Kidney capillary endothelial cell (primary cell): ENCODE results near the gene PATJ.
"Not testable (repeated sequence)": the region's sequence is repeated elsewhere in the genome, so short reads cannot be mapped to it uniquely, and the experiment has no call there.

Source experiments
- DNase-seq: peaks from one replicate; pipeline ENCODE4 v3.0.0-alpha.2; 2018; ENCODE audit warnings: low spot score

The PATJ gene

DNA sequence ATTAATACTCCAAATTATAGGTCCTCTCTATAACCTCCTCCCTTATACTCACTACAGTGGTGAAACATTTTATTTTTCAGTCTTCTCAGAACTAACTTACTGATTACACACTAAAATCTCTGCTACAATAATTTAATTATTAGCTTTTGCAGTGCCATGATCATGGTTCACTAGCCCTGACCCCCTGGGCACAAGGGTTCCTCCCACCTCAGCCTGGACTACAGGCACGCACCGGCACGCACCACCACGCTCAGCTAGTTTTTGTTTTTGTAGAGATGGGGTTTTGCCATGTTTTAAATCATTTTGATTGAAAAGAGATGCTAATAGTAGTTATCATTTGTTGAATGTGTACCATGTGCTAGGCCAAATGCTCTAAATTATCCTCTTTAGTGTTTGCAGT is 6.3 kb downstream of the PATJ start:
- no peak for DNase-seq

DNA sequence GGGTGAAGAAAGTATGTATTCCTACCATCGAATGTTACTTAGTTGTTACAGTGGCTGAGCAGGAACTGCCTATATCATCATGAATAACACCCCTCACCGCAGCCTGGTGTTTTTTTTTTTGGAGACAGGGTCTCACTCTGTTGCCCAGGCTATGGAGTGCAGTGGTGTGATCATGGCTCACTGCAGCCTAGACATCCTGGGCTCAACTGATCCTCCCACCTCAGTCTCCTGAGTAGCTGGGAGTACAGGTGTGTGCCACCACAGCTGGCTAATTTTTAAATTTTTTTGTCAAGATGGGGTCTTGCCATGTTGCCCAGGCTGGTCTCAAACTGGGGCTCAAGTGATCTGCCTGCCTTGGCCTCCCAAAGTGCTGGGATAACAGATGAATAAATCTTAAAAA is 7.3 kb downstream of the PATJ start:
- DNase-seq, result no peak

DNA sequence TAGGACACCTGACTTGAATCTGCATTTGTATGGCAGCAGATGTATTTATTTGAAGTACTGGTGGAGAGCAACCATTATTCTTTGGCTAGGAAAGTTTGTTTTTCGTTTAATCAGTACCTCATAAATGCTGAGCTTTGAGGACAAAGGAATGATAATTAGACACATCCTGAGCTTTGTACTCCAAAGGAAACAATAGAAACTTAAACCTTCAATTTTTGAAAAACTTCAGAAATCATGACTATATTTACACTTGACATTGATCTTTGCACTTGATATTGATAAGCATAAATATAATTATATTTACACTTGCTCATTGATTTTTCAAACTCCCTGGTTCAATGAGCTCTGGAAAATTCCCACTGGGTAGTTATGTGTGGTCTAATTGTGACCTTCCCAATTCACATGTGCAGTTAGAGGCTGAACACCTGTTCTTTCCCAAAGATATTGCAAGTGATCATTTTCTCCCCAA is 10.7 kb downstream of the PATJ start:
- DNase-seq, result no peak

DNA sequence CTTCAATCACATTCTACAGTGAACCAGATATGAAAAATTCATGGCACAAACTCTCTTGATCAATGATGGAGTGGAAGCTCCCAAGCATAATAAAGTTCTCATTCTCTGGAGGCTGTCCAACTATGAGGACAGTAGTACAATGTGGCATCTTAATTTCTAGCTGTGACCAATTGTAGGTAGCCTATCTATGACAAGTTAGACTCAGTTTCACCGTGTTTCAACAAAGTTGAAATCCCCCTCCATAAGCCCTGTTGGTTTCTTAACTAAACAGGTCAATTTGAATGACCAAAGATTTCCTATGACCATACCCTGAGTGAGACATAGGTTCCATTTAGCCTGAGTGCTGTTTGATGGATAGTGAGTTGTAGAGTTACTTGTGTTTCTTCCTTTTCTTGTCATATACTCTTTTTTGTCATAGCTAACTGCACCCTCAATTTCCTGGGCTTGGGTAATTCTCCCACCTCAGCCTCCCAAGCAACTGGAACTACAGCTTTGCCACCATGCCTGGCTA is 11.8 kb downstream of the PATJ start:
- no peak for DNase-seq

DNA sequence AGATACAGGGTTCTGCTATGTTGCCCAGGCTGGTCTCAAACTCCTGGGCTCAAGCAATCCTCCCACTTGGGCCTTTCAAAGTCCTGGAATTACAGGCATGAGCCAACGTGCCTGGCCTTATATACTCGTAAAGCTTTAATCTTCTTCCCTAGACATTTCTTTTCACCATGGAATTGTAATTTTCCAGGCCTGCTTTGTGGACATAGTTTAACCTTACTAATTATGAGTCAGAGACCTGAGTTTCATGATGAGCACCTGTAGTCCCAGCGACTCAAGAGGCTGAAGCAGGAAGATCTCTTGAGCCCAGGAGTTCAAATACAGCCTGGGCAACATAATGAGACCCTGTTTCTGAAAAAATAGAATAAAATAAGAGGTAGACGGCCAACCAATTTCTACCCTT is 12.3 kb downstream of the PATJ start:
- no peak for DNase-seq

DNA sequence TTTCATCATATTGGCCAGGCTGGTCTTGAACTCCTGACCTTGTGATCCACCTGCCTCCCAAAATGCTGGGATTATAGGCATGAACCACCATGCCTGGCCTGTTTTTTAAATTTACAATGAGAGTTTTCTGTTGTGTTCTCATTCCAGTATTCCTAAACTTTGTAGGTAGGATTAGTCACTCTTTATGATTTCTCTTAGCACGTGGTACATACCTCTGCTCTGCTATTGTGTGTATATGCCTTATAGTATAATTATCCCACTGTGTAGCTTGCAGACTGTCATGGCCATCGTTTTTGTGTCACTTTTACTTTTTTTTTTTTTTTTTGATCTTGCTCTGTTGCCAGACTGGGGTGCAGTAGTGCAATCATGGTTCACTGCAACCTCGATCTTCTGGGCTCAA is 14.5 kb downstream of the PATJ start:
- no peak for DNase-seq

DNA sequence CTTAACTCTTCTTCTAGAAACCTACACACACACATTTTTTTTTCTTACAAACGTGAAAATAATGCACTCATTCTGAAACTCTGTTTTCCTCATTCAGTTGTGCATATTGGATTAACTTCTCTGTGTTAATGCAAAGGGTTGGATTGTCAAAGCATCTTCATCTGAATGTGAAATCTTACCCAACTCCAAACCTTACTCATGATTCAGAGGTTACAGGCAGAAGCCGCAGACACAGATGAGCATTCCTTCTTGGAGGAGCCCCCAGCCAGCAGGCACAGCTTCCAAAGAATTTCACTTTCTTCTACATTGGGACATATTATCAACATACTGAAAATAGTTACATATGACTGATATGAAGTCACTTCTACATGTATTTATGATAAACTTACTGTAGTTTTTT is 15.7 kb downstream of the PATJ start:
- no peak for DNase-seq

DNA sequence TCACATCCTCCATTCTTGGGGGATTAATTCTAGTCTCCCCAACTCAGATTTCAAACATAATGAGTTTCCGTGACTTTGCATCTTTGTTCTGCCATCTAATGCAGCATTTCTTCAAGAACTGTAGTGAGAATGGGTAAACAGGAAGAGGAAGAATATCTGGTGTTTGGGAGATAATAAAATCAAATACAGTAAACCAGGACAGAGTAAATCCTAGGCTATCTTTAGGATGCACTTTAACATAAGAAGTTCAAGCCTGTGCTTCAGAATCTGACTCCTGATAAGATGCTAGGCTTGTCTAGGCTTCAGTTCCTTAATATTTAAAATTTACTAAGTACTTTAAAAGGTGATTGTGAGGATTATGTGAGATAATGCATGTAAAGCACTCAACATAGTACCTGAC is 27.9 kb downstream of the PATJ start:
- DNase-seq, result no peak

DNA sequence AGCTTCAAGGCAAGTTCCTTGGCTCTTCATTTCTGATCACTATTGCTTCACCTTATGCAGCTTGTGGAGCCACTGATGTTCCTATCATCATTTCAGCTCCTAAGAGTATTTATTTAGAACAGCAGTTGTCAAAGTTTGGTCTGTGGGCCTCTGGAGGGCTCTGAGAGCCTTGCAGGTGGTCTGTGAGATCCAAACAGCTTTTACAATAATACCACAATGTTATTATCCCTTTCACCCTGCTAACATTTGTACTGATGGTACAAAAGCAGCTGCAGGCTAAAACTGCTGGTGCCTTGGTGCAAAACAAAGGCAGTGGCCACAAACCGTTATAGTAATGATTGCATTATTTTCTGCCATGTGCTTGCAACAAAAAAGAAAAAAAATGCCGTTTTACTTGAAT is 33.8 kb downstream of the PATJ start:
- DNase-seq, result no peak

DNA sequence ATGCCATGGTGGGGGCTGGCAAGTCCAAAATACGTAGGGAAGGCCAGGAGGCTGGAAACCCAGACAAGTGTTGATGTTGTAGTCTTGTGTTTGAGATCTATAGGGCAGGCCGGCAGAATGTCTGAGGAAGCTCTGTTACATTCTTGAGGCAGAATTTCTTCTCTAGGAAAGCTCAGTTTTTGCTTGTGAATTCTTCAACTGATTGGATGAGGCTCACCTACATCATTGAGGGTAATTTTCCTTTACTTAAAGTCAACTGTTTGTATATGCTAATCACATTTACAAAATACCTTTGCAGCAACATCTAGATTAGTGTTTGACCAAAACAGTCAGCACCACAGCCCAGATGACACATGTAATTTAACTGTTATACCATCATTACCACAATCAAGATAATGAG is 37.0 kb downstream of the PATJ start:
- DNase-seq, result no peak

DNA sequence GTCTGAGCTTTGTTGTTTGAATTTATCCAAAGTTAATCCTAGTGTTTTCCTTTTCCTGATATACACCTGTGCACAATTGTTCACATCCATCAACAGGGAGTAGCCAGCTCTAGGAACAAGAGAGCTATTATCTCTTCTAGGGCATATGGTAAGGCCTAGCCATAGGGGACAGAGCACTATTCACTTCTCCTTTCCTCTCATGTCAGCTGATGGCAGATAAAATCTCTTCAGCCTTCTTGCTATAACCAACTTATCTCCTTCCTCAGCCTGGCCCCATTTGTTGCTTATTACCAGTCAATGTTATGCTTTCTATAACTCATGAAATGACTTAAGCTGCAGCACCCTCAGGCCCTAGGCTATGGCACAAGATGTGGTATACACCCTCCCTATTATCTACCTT is 38.9 kb downstream of the PATJ start:
- no peak for DNase-seq

DNA sequence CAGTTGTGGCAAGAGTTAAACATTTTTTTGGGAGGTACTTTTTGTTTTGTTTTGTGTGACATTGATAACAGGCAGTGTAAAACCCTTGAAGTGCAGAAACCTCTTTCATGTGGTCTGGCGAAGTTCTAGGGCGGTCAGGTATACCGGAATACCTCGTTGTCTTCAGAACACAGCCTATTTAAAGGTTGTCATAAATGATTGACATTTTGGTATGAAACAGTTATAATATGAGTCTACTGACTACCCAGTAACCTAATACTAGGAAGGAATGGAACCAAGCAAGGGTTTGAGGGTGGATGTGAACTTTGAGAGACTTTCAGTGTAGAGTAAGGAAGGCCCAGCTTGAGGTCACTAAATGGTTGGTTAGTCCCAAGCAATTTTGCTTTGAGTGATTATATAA is 40.5 kb downstream of the PATJ start:
- no peak for DNase-seq

DNA sequence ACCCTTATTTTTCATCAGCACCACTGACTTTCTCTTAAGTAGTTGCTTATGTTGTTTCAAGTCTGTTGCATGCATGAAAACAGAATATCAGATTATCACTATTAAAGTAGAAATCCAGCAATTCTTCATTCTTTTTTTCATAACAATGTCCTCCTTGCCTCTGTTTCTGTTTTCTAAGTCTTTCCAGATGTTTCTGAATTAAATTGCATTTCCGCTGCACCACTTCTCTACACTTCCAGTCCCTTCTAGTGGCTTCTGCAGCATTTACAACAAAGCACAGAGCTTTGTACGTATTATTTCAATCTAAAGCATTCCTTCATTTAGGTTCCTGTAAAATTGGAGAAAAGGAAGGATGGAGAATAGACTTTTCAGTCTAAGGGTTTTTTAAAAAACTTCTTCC is 42.4 kb downstream of the PATJ start:
- DNase-seq, result no peak

DNA sequence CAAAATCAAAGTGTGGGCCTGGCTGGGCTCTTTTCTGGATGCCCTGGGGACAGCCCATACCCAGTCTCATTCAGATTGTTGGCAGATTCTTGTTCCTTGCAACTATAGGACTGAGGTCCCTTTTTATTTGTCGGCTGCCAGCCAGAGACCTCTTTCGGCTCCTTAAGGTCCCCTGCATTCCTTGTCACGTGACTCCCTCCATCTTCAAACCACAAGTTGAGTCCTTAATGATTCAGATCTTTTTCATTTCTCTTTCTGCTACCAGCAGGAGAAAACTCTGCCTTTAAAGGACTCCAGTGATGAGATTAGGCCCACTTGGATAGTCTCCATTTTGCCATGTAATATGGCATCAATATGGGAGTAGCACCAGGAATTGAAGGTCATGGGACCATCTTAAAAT is 48.6 kb downstream of the PATJ start:
- DNase-seq, result no peak

DNA sequence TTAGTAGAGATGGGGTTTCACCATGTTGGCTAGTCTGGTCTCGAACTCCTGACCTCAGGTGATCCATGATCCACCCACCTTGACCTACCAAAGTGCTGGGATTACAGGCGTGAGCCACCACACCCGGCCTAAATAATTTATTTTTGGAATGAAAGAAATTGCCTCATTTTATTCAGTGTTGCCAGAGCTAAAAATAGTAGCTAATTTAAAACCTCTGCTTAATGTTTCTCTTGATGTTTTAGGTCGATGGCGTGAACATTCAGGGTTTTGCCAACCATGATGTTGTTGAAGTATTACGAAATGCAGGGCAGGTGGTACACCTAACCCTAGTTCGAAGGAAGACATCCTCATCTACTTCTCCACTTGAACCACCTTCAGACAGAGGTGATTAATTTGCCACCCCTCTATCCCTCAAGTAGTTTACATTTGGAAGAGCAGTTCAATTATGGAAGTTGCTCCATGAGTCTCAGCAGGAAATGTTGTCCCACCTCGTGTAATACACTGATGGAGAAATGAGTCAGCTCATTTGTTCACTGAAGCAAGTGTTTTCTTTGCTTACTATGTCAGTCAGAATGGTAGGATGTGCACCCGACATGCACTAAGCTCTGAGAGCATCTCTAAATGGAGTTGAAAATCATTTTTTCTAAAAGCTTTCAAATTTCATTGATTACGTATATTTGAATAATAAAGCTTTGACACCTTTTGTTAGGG is 54.9 kb downstream of the PATJ start:
- DNase-seq, result no peak

DNA sequence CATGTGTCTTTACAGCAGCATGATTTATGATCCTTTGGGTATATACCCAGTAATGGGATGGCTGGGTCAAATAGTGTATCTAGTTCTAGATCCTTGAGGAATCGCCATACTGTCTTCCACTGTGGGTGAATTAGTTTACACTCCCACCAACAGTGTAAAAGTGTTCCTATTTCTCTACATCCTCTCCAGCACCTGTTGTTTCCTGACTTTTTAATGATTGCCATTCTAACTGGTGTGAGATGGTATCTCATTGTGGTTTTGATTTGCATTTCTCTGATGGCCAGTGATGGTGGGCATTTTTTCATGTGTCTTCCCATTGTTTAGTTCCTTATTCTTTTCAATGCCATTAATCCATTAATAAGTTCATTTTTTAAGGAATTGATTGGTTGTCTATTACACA is 58.8 kb downstream of the PATJ start:
- not testable (repeated sequence) for DNase-seq

DNA sequence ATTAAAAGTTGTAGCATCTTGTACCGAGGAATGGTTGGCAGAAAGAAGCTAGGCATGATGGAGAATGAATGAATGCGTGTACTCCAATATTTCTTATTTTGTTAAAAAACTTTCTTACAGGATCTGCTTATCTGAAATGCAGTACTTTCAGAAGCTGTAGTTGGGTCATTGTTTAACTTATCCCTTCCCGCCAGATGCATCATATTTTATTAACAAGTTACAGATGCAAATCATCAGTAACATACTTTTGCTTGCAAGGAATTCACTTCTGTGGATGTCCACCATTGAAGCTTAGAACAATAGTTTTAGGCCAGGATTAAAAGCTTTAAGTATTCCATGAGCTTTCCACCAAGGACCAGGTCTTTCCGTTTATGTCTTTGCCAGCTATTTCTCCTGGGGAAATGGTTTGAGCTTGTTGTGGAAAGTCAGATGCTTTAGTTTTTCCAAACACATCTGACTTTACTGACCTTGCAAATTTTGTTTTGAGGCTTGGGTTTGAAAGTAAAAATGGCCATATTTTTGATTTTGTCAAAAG is 65.4 kb downstream of the PATJ start:
- no peak for DNase-seq

DNA sequence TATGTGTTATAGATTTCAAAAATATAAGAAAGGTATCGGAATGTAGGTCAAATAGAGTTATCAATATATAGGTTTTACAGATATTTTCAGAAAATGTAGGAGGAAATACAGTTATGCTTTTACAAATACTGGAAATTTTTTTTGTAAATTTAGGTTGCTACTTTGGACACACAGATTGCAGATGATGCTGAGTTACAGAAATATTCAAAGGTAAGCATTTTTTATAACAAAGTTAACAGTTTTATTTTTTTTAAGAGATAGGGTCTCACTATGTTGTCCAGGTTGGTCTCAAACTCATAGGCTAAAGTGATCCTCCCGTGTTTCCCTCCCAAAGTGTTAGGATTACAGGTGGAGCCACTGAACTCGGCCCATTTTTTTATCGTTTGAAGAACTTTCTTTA is 66.0 kb downstream of the PATJ start:
- DNase-seq, result no peak

DNA sequence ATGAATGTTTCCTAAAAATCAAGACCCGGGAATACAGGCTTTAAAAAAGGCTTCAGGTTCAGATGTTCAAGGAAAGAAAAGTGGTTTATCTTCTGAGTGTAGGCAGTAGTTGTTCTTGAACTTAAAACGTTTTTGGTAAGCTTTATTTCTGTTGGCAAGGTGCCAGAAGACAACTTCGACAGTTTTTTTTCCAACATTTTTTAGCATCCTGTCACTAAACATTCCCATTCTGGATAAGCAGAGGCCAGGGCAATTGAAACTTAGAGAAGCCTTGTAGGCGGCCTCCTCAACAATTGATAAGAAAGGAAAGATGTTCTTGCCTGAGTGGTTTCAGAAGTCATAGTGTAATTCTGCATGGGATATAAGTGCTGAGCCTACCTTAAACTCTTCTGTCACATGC is 66.7 kb downstream of the PATJ start:
- no peak for DNase-seq

DNA sequence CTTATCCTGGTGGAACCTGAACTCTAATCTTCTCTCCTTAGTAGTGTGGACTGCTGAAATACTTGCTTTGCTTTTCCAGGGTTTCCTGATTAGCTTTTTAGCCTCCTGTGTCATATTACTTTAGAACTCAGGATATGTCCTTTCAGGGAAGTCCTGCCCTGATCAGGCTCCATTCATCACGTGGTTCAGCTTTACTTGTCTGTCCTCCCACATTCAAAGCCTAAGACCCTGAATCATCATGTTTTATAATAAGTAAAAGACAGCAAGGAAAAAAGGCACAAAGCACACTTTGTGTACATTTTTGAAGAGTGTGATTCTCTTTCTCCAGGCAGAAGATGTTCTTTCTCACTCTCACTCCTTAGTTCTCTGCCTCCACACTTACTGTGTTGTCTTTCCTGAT is 70.6 kb downstream of the PATJ start:
- DNase-seq, result no peak

DNA sequence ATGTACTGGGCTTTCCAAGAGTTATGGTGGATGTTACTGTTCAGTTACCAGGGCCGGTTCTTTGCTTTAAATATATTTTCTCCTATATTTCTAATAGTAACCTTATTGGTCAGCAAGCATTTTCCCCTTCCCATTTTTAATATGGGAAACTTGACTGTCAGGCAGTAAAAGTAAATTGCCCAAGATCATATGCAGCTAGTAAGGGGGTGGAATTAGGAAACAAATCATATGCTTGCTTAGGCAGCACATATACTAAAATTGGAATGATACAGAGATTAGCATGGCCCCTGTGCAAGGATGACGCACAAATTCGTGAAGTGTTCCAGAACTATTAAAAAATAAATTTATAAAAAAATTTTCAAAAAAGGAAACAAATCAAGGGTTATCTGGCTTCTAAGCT is 73.9 kb downstream of the PATJ start:
- no peak for DNase-seq

DNA sequence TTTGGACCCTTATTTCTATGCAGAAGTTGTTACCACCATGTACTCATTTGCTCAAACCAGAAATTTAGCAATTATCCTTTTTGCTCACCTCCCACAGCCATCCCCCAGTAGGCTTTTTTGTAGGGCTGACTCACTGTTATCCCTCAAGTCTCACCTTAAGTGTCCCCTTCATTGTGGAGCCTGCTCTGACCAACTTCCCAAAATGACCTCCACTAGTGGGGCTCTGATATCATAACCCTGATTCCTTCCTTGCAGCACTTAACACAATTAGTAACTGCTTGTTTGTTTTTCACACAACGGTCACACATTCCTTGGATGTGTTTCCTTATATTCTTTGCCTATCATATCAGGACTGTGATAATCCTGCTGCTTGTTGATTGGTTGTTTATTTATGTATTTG is 76.7 kb downstream of the PATJ start:
- DNase-seq, result no peak

DNA sequence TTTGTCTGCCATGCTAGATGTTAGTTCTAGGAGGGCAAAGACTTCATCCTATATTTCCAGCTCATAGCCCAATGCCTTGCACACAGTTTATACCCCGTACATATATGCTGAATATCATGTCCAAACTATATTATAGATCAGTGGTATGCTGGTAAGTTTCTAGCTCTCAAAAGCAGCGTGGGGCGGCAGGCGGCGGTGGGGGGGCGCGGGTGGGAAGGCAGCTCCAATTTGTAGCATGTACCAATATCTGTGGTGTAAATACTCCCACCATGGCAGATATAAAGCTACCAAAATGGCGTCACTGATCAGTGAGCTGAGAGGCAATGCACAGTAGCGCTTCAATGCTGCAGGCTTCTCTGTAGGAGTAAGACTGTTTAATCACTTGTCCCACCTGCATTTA is 77.1 kb downstream of the PATJ start:
- no peak for DNase-seq

DNA sequence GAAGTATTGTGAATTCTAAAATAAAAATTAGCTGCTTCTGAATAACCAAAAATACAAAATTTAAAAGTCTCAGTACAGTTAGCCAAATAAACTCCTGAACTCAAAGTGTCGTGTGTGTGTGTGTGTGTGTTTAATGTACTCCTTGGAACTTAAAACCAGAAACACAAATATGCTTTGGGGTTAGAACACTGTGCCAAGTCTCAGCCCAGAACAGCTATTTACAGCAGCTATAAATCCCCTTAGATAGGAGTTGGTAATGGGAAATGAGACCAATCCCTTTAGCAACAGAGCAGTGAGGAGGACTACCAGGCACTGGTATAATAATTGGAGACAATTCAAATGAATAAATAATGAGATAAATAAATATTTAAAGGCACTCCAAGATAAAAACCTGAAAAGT is 83.1 kb downstream of the PATJ start:
- DNase-seq, result no peak
